NCI-H2227 (cell line): ENCODE results near the gene CHST15.

Experiments
- DNase-seq: peaks from one replicate; lab custom pipeline; 2025; ENCODE audit not compliant: unreplicated experiment; lab: John Stamatoyannopoulos, UW

The CHST15 gene

GRCh38 chr10:124083740-124084397, 9.5 kb downstream of the CHST15 start:
- DNase-seq, result no peak

- DNase-seq, result no peak
Measured at GRCh38 chr10:124083047-124083739, 10.2 kb downstream of the CHST15 start.

- DNase-seq, result no peak
Measured at GRCh38 chr10:124082555-124082954, 10.8 kb downstream of the CHST15 start.

GRCh38 chr10:124081547-124082140, 11.8 kb downstream of the CHST15 start:
- DNase-seq, result no peak

- DNase-seq, result no peak
Measured at GRCh38 chr10:124079864-124080263, 13.5 kb downstream of the CHST15 start.

GRCh38 chr10:124078714-124079113, 14.7 kb downstream of the CHST15 start:
- no peak for DNase-seq

GRCh38 chr10:124078028-124078427, 15.4 kb downstream of the CHST15 start:
- no peak for DNase-seq

- DNase-seq, result peak; percentile 2
Measured at GRCh38 chr10:124077208-124077993, 16.0 kb downstream of the CHST15 start.

GRCh38 chr10:124076148-124076733, 17.2 kb downstream of the CHST15 start:
- DNase-seq, result no peak

GRCh38 chr10:124075231-124075955, 18.0 kb downstream of the CHST15 start:
- no peak for DNase-seq

GRCh38 chr10:124074501-124075109, 18.8 kb downstream of the CHST15 start:
- DNase-seq, result no peak

GRCh38 chr10:124073978-124074377, 19.4 kb downstream of the CHST15 start:
- DNase-seq, result no peak

GRCh38 chr10:124072541-124072940, 20.9 kb downstream of the CHST15 start:
- DNase-seq, result no peak

GRCh38 chr10:124072106-124072505, 21.3 kb downstream of the CHST15 start:
- DNase-seq, result no peak

- no peak for DNase-seq
Measured at GRCh38 chr10:124071141-124071540, 22.3 kb downstream of the CHST15 start.

- no peak for DNase-seq
Measured at GRCh38 chr10:124070666-124071065, 22.7 kb downstream of the CHST15 start.

- no peak for DNase-seq
Measured at GRCh38 chr10:124069341-124070264, 23.8 kb downstream of the CHST15 start.

GRCh38 chr10:124068929-124069328, 24.5 kb downstream of the CHST15 start:
- DNase-seq, result no peak

- no peak for DNase-seq
Measured at GRCh38 chr10:124067825-124068400, 25.5 kb downstream of the CHST15 start.
